H1 (cell line): ENCODE results near the gene KBTBD13. TPM values are rescaled to one million over a fixed set of nuclear protein-coding genes. Genes with fewer than 3 reads are reported as not detected.
A peak's percentile ranks its signal among the peaks of the same experiment; 100 is the strongest.

Source experiments
- CTCF ChIA-PET: fragments of 300-600 bp; sonication (Branson Sonifier 250); formaldehyde crosslinking; loops from one replicate; lab custom pipeline; 2021; ENCODE audit not compliant: partially characterized antibody; lab: Charles Lee
- POLR2A ChIA-PET: fragments of 300-600 bp; sonication (Branson Sonifier 250); formaldehyde crosslinking; loops from one replicate; lab custom pipeline; 2021; ENCODE audit warnings: inconsistent platforms; ENCODE audit not compliant: partially characterized antibody; lab: Charles Lee
- DNase-seq, 2 experiments: peaks; one replicate each; pipeline versions ENCODE4 v3.0.0 to v3.0.0-alpha.2; 2010 to 2022; ENCODE audit warnings: low spot score in 2 of 2, low read depth in 1 of 2, mixed read lengths in 1 of 2
- FAIRE-seq: peaks from 2 replicates; lab custom pipeline; 2011; peaks lifted over from hg19 to GRCh38; lab: Jason Lieb, UNC
- H2AFZ ChIP-seq: 2 replicates; pipeline ENCODE4 v1.8.1; 2012; ENCODE audit warnings: low read length, inconsistent platforms
- H2AK5ac ChIP-seq: 2 replicates; pipeline ENCODE4 v1.6.1; 2013; ENCODE audit warnings: low read depth, low read length
- H2BK120ac ChIP-seq: replicated peaks from 2 replicates; pipeline ENCODE3; 2013; ENCODE audit warnings: low read depth, low read length, inconsistent platforms
- H2BK12ac ChIP-seq: 2 replicates; pipeline ENCODE4 v1.6.1; 2013; ENCODE audit warnings: low read depth, low read length
- H2BK15ac ChIP-seq: 2 replicates; pipeline ENCODE4 v1.6.1; 2013; ENCODE audit warnings: low read length
- H2BK20ac ChIP-seq: 2 replicates; pipeline ENCODE4 v1.6.1; 2013; ENCODE audit warnings: low read length
- H2BK5ac ChIP-seq: 2 replicates; pipeline ENCODE4 v1.6.1; 2013; ENCODE audit warnings: low read depth, low read length
- H3K14ac ChIP-seq: 2 replicates; pipeline ENCODE4 v1.6.1; 2013; ENCODE audit warnings: inconsistent platforms; ENCODE audit not compliant: insufficient read length
- H3K18ac ChIP-seq: 2 replicates; pipeline ENCODE4 v1.6.1; 2013; ENCODE audit warnings: low read length; ENCODE audit errors: extremely low read depth
- H3K23ac ChIP-seq: 2 replicates; pipeline ENCODE4 v1.6.1; 2013; ENCODE audit warnings: inconsistent platforms; ENCODE audit not compliant: insufficient read length
- H3K23me2 ChIP-seq: 2 replicates; pipeline ENCODE4 v1.6.1; 2013; ENCODE audit warnings: low read depth, low read length
- H3K27ac ChIP-seq: 2 replicates; pipeline ENCODE4 v1.6.1; 2011; ENCODE audit warnings: low read depth, low read length, inconsistent platforms
- H3K27me3 ChIP-seq, 4 experiments: replicated peaks in 1 of 4; 1 replicate in 1 of 4; 2 replicates in 3 of 4; pipeline versions ENCODE4 v1.6.1 to v1.8.1; 2011 to 2013; ENCODE audit warnings: low read length in 3 of 4, mild to moderate bottlenecking in 3 of 4, inconsistent platforms in 2 of 4, mixed read lengths in 2 of 4, moderate library complexity in 1 of 4; ENCODE audit not compliant: control insufficient read depth in 3 of 4, insufficient read depth in 3 of 4; ENCODE audit errors: extremely low read depth in 1 of 4
- H3K36me3 ChIP-seq, 4 experiments: 2 replicates each; pipeline versions ENCODE4 v1.6.1 to v1.8.1; 2011 to 2013; ENCODE audit warnings: mild to moderate bottlenecking in 4 of 4, low read length in 3 of 4, moderate library complexity in 2 of 4, control low read depth in 1 of 4, inconsistent platforms in 1 of 4; ENCODE audit not compliant: insufficient read depth in 4 of 4, control insufficient read depth in 2 of 4
- H3K4ac ChIP-seq: replicated peaks from 2 replicates; pipeline ENCODE3; 2013; ENCODE audit warnings: low read length, low read depth, mixed read lengths, inconsistent platforms; ENCODE audit not compliant: insufficient read length
- H3K4me1 ChIP-seq, 4 experiments: replicated peaks in 1 of 4; 1 replicate in 1 of 4; 2 replicates in 3 of 4; pipeline versions ENCODE4 v1.6.1 to v1.8.1; 2011 to 2013; ENCODE audit warnings: low read length in 3 of 4, inconsistent platforms in 2 of 4, mixed read lengths in 1 of 4; ENCODE audit not compliant: insufficient read depth in 4 of 4, control insufficient read depth in 3 of 4
- H3K4me2 ChIP-seq, 2 experiments: 2 replicates each; pipeline versions ENCODE4 v1.6.1 to v1.8.1; 2011 to 2013; ENCODE audit warnings: low read depth in 2 of 2, low read length in 2 of 2, control low read depth in 1 of 2, inconsistent platforms in 1 of 2, mild to moderate bottlenecking in 1 of 2; ENCODE audit not compliant: insufficient read depth in 1 of 2
- H3K4me3 ChIP-seq, 4 experiments: fragments of 200-600, 300-600 bp in 1 of 4; sonication (generic), shearing (Covaris generic), sonication (Bioruptor Twin) in 1 of 4; 2 replicates each; pipeline versions ENCODE4 v1.5.1 to v1.8.1; 2011 to 2016; ENCODE audit warnings: low read length in 4 of 4, low read depth in 3 of 4, control low read depth in 2 of 4, inconsistent platforms in 2 of 4, mild to moderate bottlenecking in 2 of 4, mixed read lengths in 1 of 4, moderate library complexity in 1 of 4; ENCODE audit not compliant: insufficient read depth in 2 of 4; ENCODE audit errors: extremely low read depth in 1 of 4
- H3K56ac ChIP-seq: replicated peaks from 2 replicates; pipeline ENCODE3; 2013; ENCODE audit warnings: low read depth, mild to moderate bottlenecking, mixed read lengths, low read length, inconsistent platforms; ENCODE audit not compliant: insufficient read length
- H3K79me1 ChIP-seq: 2 replicates; pipeline ENCODE4 v1.6.1; 2013; ENCODE audit warnings: low read depth, low read length, control low read depth
- H3K79me2 ChIP-seq, 2 experiments: 2 replicates each; pipeline versions ENCODE4 v1.6.1 to v1.8.1; 2012 to 2013; ENCODE audit warnings: low read length in 2 of 2, mild to moderate bottlenecking in 2 of 2, inconsistent platforms in 1 of 2; ENCODE audit not compliant: insufficient read depth in 2 of 2, control insufficient read depth in 1 of 2
- H3K9ac ChIP-seq, 4 experiments: replicated peaks in 1 of 4; 1 replicate in 1 of 4; 2 replicates in 3 of 4; pipeline versions ENCODE4 v1.6.1 to v1.8.1; 2011 to 2013; ENCODE audit warnings: low read depth in 3 of 4, low read length in 3 of 4, control low read depth in 2 of 4, mild to moderate bottlenecking in 2 of 4, moderate library complexity in 2 of 4, inconsistent platforms in 1 of 4; ENCODE audit errors: extremely low read depth in 1 of 4
- H3K9me3 ChIP-seq, 2 experiments: 2 replicates each; pipeline versions ENCODE4 v1.6.1 to v1.8.1; 2012 to 2013; ENCODE audit warnings: mild to moderate bottlenecking in 2 of 2, moderate library complexity in 2 of 2, control low read depth in 1 of 2, inconsistent platforms in 1 of 2, low read depth in 1 of 2, low read length in 1 of 2, mixed read lengths in 1 of 2; ENCODE audit not compliant: insufficient read depth in 2 of 2
- H4K20me1 ChIP-seq, 2 experiments: replicated peaks in 1 of 2; 2 replicates each; pipeline versions ENCODE3 to v1.8.1; 2011 to 2013; ENCODE audit warnings: inconsistent platforms in 2 of 2, low read length in 2 of 2, mild to moderate bottlenecking in 1 of 2; ENCODE audit not compliant: insufficient read depth in 2 of 2, control insufficient read depth in 1 of 2
- H4K5ac ChIP-seq: 2 replicates; pipeline ENCODE4 v1.6.1; 2013; ENCODE audit warnings: low read length, low read depth, mixed read lengths, inconsistent platforms; ENCODE audit not compliant: insufficient read length
- H4K8ac ChIP-seq: 2 replicates; pipeline ENCODE4 v1.8.0; 2013; ENCODE audit warnings: mild to moderate bottlenecking, moderate library complexity, low read length, inconsistent platforms; ENCODE audit not compliant: insufficient read depth; ENCODE audit errors: extremely low read depth
- H4K91ac ChIP-seq: replicated peaks from 2 replicates; pipeline ENCODE3; 2013; ENCODE audit warnings: low read length, mixed read lengths, inconsistent platforms; ENCODE audit not compliant: insufficient read length
- BCL11A ChIP-seq, 2 experiments: IDR thresholded peaks; one replicate each; pipeline ENCODE4 v1.6.1; 2011; ENCODE audit warnings: low read depth in 2 of 2, low read length in 2 of 2, mild to moderate bottlenecking in 2 of 2
- BRCA1 ChIP-seq: IDR thresholded peaks from 2 replicates; pipeline ENCODE4 v1.6.1; 2012; ENCODE audit warnings: low read depth, low read length, improper control_type of control experiment
- CREB1 ChIP-seq: IDR thresholded peaks from 2 replicates; pipeline ENCODE4 v1.6.1; 2012; ENCODE audit warnings: inconsistent platforms
- EGR1 ChIP-seq: IDR thresholded peaks from 2 replicates; pipeline ENCODE4 v1.6.1; 2011; ENCODE audit warnings: low read depth, low read length, borderline replicate concordance
- GTF2F1 ChIP-seq: IDR thresholded peaks from 2 replicates; pipeline ENCODE4 v1.6.1; 2012; ENCODE audit warnings: low read depth, low read length, improper control_type of control experiment, borderline replicate concordance
- KDM5A ChIP-seq: fragments of 200-600 bp; IDR thresholded peaks from 2 replicates; pipeline ENCODE4 v1.7.1; 2012; ENCODE audit warnings: mild to moderate bottlenecking, low read length, inconsistent platforms, mixed read lengths
- MAFK ChIP-seq: IDR thresholded peaks from 2 replicates; pipeline ENCODE4 v1.6.1; 2012; ENCODE audit warnings: low read depth, mild to moderate bottlenecking, improper control_type of control experiment, low read length
- POLR2A ChIP-seq, 2 experiments: IDR thresholded peaks; 1 replicate in 1 of 2; 2 replicates in 1 of 2; pipeline ENCODE4 v1.6.1; 2011; ENCODE audit warnings: low read depth in 2 of 2, low read length in 2 of 2, mild to moderate bottlenecking in 2 of 2; ENCODE audit errors: control extremely low read depth in 1 of 2
- RXRA ChIP-seq: IDR thresholded peaks from 2 replicates; pipeline ENCODE4 v1.6.1; 2011; ENCODE audit warnings: low read depth, mild to moderate bottlenecking, low read length, moderate library complexity; ENCODE audit not compliant: insufficient read depth
- SIRT6 ChIP-seq: IDR thresholded peaks from one replicate; pipeline ENCODE4 v1.7.1; 2012; ENCODE audit warnings: low read length, inconsistent platforms
- ZNF274 ChIP-seq: IDR thresholded peaks from 2 replicates; pipeline ENCODE4 v1.7.0; 2012; ENCODE audit warnings: low read length, borderline replicate concordance; ENCODE audit errors: extremely low read depth
- whole genome bisulfite sequencing, 2 experiments: shearing (Covaris generic) in 1 of 2; methylation state at CpG; one replicate each; pipeline versions ENCODE4 v1.1.6 to v1.1.7; 2013 to 2015; ENCODE audit warnings: low lambda C conversion rate in 2 of 2, mixed read lengths in 2 of 2, inconsistent platforms in 1 of 2, low coverage in 1 of 2, missing lambda C conversion rate in 1 of 2; ENCODE audit not compliant: insufficient replicate concordance in 2 of 2, insufficient coverage in 1 of 2, insufficient read length in 1 of 2; ENCODE audit errors: extremely low coverage in 1 of 2, missing lambda C conversion rate in 1 of 2; 5-methylcytosine and 5-hydroxymethylcytosine counted together
- polyA plus RNA-seq, 7 experiments: library from polyadenylated mRNA; depleted of rRNA in 3 of 7; stranded (reverse) in 5 of 7; unstranded in 2 of 7; fragments of >200 nt in 5 of 7; fragments of 200-250 nt in 2 of 7; gene quantifications; 1 replicate in 5 of 7; 2 replicates in 1 of 7; 4 replicates in 1 of 7; pipeline versions ENCODE4 v1.2.1 to v1.2.3, GENCODE V29; 2011 to 2013; ENCODE audit warnings: missing spikeins in 2 of 7, mixed read lengths in 2 of 7
- total RNA-seq: library from RNA; stranded (reverse); fragmentation: NEBNext Ultra II Directional; extraction: Animal tissue kit (Norgen Biotek cat#: 25700); gene quantifications from 2 replicates; pipeline ENCODE4 v1.2.1, GENCODE V29; 2021
- TF ChIP-seq, protein P1 (sequence below): IDR thresholded peaks from 2 replicates; pipeline ENCODE4 v1.6.1; 2012; ENCODE audit warnings: low read length, inconsistent platforms
- TF ChIP-seq, protein P2 (sequence below): IDR thresholded peaks from 2 replicates; pipeline ENCODE4 v1.6.1; 2012; ENCODE audit warnings: inconsistent platforms

Gene KBTBD13
- total and polyA plus RNA-seq, 2 of the 8 experiments (the other 6 are each of a cell fraction or from before 2014, with no cell fraction given): not detected

DNA sequence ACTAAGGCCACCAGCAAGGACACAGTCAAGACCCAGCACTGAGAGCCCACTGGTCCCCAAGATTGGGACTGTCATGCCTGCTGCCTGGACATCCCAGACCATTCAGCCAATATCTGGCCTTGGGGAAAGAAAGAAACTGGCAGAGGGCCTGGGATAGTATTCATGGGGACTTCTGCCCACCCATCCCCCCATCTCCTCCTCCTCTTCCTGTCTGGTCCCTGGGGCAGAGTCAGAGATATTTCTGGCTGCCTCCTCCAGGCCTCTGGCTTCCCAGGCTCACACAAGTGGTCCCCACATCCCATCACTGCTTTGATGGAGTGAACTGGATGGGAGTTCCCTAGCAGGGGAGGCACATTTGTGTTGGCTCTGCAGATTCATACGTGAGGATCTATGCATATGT lies 4.5 kb upstream of the KBTBD13 start:
- Histone ChIP-seq H4K91ac (no peak overlapping the region), H3K14ac (no peak overlapping the region), H3K23me2 (peaks cover 6% of the 10 kb centered on the region; the same call in 1 of the 2 replicates), H2BK5ac (no peak overlapping the region), H3K56ac (no peak overlapping the region), H4K8ac (no peak overlapping the region), H2BK12ac (peak overlapping the region; percentile 60; the same call in 1 of the 2 replicates), H2BK20ac (no peak overlapping the region), H4K20me1 (no peaks in the 10 kb centered on the region), H3K23ac (no peak overlapping the region), H3K36me3 (no peaks in the 10 kb centered on the region), H2AK5ac (no peak overlapping the region), H3K79me1 (no peaks in the 10 kb centered on the region), H3K4ac (no peak overlapping the region), H3K79me2 (no peaks in the 10 kb centered on the region; a peak in 1 of 4 replicates), H3K27me3 (peaks cover 0 to 6% (median 0%) of the 10 kb centered on the region in 4 experiments; a peak in 2 of 7 replicates), H3K9ac (no peak overlapping the region), H2BK15ac (no peak overlapping the region), H3K18ac (no peak overlapping the region), H3K4me2 (no peak overlapping the region), H3K27ac (no peak overlapping the region), H3K4me1 (peaks cover 5 to 16% (median 7%) of the 10 kb centered on the region in 4 experiments), H2BK120ac (no peak overlapping the region), H3K4me3 (no peak overlapping the region), H2AFZ (no peak overlapping the region), H3K9me3 (peaks cover 3% of the 10 kb centered on the region in 2 experiments; a peak in 2 of 4 replicates), H4K5ac (no peak overlapping the region)
- DNase-seq (no peak), FAIRE-seq (no peak)
- CTCF ChIA-PET: interaction anchor here (7.3 to 32.9 kb wide), 2 partner anchors 13 to 18 kb away, joined by 82 to 1213 read pairs; partner anchors contain the start of genes RASL12 and SLC51B
- 100% methylated on average over 1 of the region's 1 CpG; no CpG with 5 or more reads in 1 of the 2 experiments for WGBS, 2 experiments
- POLR2A ChIA-PET: interaction anchor here (1.3 kb wide), 1 partner anchor 10 kb away, joined by 4 read pairs; no protein-coding TSS in a partner anchor
- TF ChIP-seq RXRA (no peak), BCL11A (IDR thresholded peaks at IDR 0.05; ENCODE audit: low read depth in 2 of 2, low read length in 2 of 2) (no peak), POLR2A (IDR thresholded peaks at IDR 0.05; ENCODE audit: control extremely low read depth in 1 of 2, low read depth in 2 of 2, low read length in 2 of 2) (no peak), ZNF274 (no peak), GTF2F1 (no peak), EGR1 (no peak), MAFK (no peak), CREB1 (no peak), SIRT6 (no peak), BRCA1 (no peak), KDM5A (no peak)
- TF ChIP-seq, protein P1, sequence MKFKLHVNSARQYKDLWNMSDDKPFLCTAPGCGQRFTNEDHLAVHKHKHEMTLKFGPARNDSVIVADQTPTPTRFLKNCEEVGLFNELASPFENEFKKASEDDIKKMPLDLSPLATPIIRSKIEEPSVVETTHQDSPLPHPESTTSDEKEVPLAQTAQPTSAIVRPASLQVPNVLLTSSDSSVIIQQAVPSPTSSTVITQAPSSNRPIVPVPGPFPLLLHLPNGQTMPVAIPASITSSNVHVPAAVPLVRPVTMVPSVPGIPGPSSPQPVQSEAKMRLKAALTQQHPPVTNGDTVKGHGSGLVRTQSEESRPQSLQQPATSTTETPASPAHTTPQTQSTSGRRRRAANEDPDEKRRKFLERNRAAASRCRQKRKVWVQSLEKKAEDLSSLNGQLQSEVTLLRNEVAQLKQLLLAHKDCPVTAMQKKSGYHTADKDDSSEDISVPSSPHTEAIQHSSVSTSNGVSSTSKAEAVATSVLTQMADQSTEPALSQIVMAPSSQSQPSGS: no peak
- TF ChIP-seq, protein P2, sequence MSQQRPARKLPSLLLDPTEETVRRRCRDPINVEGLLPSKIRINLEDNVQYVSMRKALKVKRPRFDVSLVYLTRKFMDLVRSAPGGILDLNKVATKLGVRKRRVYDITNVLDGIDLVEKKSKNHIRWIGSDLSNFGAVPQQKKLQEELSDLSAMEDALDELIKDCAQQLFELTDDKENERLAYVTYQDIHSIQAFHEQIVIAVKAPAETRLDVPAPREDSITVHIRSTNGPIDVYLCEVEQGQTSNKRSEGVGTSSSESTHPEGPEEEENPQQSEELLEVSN: no peak
